Measurements from ENCODE around the gene SHQ1.
"Not testable (repeated sequence)": the region's sequence is repeated elsewhere in the genome, so short reads cannot be mapped to it uniquely, and the experiment has no call there.

Gene SHQ1

DNA sequence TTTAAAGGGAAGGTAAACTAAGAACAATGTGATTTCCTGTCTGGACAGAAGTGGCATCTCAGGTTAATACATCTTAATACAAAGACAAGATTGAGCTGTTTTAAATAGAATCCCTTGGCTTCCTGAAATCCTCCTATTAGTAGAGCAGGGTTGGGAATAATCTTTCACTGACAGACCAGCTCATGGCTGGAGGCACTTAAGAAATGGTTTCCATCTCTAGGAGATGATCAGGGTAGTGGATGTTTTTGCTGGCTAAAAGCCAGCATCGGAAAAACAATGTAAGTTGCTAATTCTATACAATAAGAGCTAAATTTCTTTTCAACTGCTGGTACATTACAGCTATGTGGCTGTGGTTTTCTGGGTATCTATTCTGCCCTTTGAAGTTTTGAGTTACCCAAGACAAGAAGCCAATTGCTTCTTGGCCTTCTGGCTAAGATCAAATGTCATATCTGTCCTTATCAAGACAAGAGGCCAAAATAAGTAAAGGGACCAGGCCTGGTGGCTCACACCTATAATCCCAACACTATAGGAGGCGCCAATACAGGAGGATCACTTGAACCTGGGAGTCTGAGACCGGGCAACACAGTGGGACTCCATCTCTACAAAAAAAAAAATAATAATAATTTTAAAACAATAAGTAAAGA lies 49.6 kb downstream of the SHQ1 start:
- TF ChIP-seq, protein P1, sequence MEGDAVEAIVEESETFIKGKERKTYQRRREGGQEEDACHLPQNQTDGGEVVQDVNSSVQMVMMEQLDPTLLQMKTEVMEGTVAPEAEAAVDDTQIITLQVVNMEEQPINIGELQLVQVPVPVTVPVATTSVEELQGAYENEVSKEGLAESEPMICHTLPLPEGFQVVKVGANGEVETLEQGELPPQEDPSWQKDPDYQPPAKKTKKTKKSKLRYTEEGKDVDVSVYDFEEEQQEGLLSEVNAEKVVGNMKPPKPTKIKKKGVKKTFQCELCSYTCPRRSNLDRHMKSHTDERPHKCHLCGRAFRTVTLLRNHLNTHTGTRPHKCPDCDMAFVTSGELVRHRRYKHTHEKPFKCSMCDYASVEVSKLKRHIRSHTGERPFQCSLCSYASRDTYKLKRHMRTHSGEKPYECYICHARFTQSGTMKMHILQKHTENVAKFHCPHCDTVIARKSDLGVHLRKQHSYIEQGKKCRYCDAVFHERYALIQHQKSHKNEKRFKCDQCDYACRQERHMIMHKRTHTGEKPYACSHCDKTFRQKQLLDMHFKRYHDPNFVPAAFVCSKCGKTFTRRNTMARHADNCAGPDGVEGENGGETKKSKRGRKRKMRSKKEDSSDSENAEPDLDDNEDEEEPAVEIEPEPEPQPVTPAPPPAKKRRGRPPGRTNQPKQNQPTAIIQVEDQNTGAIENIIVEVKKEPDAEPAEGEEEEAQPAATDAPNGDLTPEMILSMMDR (IDR thresholded peaks at IDR 0.05; ENCODE audit: insufficient read depth, low read length, poor library complexity, severe bottlenecking), result no peak
- H3K27me3 ChIP-seq (replicated peaks; ENCODE audit: control insufficient read depth, insufficient read depth, low read length), result no peaks in the 10 kb centered on the region
- DNase-seq (ENCODE audit: extremely low read depth, insufficient read length), result no peak
- no peaks in the 10 kb centered on the region; the same call in 1 of the 2 replicates for H3K36me3 ChIP-seq (ENCODE audit: control insufficient read depth, insufficient read depth, low read length)
- no peak overlapping the region for H3K4me3 ChIP-seq (replicated peaks; ENCODE audit: low read depth, low read length)

GRCh38 chr3:72797773-72798543 lies 50.3 kb downstream of the SHQ1 start:
- Histone ChIP-seq H3K27me3 (replicated peaks; ENCODE audit: control insufficient read depth, insufficient read depth, low read length) (no peaks in the 10 kb centered on the region), H3K36me3 (ENCODE audit: control insufficient read depth, insufficient read depth, low read length) (no peaks in the 10 kb centered on the region; the same call in 1 of the 2 replicates), H3K4me3 (replicated peaks; ENCODE audit: low read depth, low read length) (no peak overlapping the region)
- DNase-seq (ENCODE audit: extremely low read depth, insufficient read length), result no peak
- TF ChIP-seq, protein P1 (IDR thresholded peaks at IDR 0.05; ENCODE audit: insufficient read depth, low read length, poor library complexity, severe bottlenecking), result no peak

DNA sequence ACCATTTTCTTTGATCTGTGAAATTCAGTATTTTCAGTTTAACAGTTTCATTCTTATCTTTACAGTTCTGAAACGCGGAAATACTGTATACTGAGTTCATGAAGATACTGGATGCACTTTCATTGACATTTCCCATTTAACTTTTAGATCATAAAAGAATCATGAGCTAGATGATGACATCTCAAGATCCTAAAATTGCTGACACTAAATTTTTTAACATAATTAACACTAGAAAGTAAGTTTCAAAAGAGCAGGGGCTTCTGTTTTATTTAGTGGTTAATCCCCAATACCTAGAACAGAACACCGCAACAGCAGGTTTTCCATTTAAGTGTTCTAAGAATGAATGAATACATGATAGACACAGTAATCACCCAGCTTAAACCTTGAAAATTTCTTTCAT lies 54.2 kb downstream of the SHQ1 start:
- Histone ChIP-seq H3K4me3 (replicated peaks; ENCODE audit: low read depth, low read length) (no peak overlapping the region), H3K27me3 (replicated peaks; ENCODE audit: control insufficient read depth, insufficient read depth, low read length) (no peaks in the 10 kb centered on the region), H3K36me3 (ENCODE audit: control insufficient read depth, insufficient read depth, low read length) (no peaks in the 10 kb centered on the region; the same call in none of the 2 replicates)
- TF ChIP-seq, protein P1 (IDR thresholded peaks at IDR 0.05; ENCODE audit: insufficient read depth, low read length, poor library complexity, severe bottlenecking), result no peak
- DNase-seq (ENCODE audit: extremely low read depth, insufficient read length), result no peak

DNA sequence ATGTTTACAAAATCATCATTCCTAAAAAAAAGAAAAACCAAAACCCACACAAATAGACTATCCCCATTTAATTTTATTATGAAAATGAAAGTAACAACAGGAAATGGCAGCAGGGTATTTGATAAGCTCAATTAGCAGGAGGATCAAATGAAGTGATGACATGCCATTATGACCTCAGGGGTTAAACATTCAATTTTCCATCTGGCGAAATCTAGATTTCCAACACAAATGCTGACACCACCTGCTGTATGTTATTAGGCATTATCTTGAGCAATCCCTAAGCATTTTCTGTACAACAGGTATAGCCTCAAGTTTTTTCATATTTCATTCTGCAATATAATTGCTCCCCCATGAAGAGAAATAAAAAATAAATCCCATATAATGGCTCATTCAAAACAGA lies 57.1 kb downstream of the SHQ1 start:
- DNase-seq (ENCODE audit: extremely low read depth, insufficient read length), result no peak
- TF ChIP-seq, protein P1 (IDR thresholded peaks at IDR 0.05; ENCODE audit: insufficient read depth, low read length, poor library complexity, severe bottlenecking), result no peak
- no peaks in the 10 kb centered on the region for H3K27me3 ChIP-seq (replicated peaks; ENCODE audit: control insufficient read depth, insufficient read depth, low read length)
- H3K36me3 ChIP-seq (ENCODE audit: control insufficient read depth, insufficient read depth, low read length), result no peaks in the 10 kb centered on the region; the same call in 1 of the 2 replicates
- H3K4me3 ChIP-seq (replicated peaks; ENCODE audit: low read depth, low read length), result no peak overlapping the region

GRCh38 chr3:72789786-72790185 lies 58.5 kb downstream of the SHQ1 start:
- Histone ChIP-seq H3K27me3 (replicated peaks; ENCODE audit: control insufficient read depth, insufficient read depth, low read length) (no peaks in the 10 kb centered on the region), H3K36me3 (ENCODE audit: control insufficient read depth, insufficient read depth, low read length) (peaks cover 1% of the 10 kb centered on the region; the same call in 1 of the 2 replicates), H3K4me3 (replicated peaks; ENCODE audit: low read depth, low read length) (no peak overlapping the region)
- TF ChIP-seq, protein P1 (IDR thresholded peaks at IDR 0.05; ENCODE audit: insufficient read depth, low read length, poor library complexity, severe bottlenecking), result no peak
- DNase-seq (ENCODE audit: extremely low read depth, insufficient read length), result no peak

- not testable (repeated sequence) for H3K27me3 ChIP-seq (replicated peaks; ENCODE audit: control insufficient read depth, insufficient read depth, low read length); H3K4me3 ChIP-seq (replicated peaks; ENCODE audit: low read depth, low read length); H3K36me3 ChIP-seq (ENCODE audit: control insufficient read depth, insufficient read depth, low read length); DNase-seq (ENCODE audit: extremely low read depth, insufficient read length)
Observed at GRCh38 chr3:72788232-72788631, 60.0 kb downstream of the SHQ1 start.
